Ectodermal cell (in vitro differentiated cells): Measurements from ENCODE around the gene ZNF827.

ENCODE experiments used
- H3K27ac ChIP-seq: 2 replicates; pipeline ENCODE4 v1.7.0; 2013; ENCODE audit warnings: mild to moderate bottlenecking, low read depth, low read length; ENCODE audit not compliant: insufficient read depth, poor library complexity, severe bottlenecking
- H3K27me3 ChIP-seq: 2 replicates; pipeline ENCODE4 v1.7.0; 2013; ENCODE audit warnings: mild to moderate bottlenecking, low read length; ENCODE audit not compliant: insufficient read depth, control insufficient read depth, poor library complexity, severe bottlenecking
- H3K36me3 ChIP-seq: one replicate; pipeline ENCODE4 v1.7.0; 2013; ENCODE audit warnings: low read length; ENCODE audit not compliant: control insufficient read depth, insufficient read depth
- H3K4me1 ChIP-seq: one replicate; pipeline ENCODE4 v1.7.0; 2013; ENCODE audit warnings: low read length; ENCODE audit not compliant: control insufficient read depth, insufficient read depth
- H3K4me3 ChIP-seq: 2 replicates; pipeline ENCODE4 v1.7.0; 2013; ENCODE audit warnings: low read depth, low read length, control low read depth; ENCODE audit not compliant: insufficient read depth
- H3K9me3 ChIP-seq: 2 replicates; pipeline ENCODE4 v1.7.0; 2013; ENCODE audit warnings: mild to moderate bottlenecking, low read length, moderate library complexity; ENCODE audit not compliant: control insufficient read depth
- WGBS, 2 experiments: methylation state at CpG; one replicate each; pipeline ENCODE4 v1.1.7; 2013; ENCODE audit warnings: missing lambda C conversion rate in 2 of 2; 5-methylcytosine and 5-hydroxymethylcytosine counted together

Gene ZNF827

DNA sequence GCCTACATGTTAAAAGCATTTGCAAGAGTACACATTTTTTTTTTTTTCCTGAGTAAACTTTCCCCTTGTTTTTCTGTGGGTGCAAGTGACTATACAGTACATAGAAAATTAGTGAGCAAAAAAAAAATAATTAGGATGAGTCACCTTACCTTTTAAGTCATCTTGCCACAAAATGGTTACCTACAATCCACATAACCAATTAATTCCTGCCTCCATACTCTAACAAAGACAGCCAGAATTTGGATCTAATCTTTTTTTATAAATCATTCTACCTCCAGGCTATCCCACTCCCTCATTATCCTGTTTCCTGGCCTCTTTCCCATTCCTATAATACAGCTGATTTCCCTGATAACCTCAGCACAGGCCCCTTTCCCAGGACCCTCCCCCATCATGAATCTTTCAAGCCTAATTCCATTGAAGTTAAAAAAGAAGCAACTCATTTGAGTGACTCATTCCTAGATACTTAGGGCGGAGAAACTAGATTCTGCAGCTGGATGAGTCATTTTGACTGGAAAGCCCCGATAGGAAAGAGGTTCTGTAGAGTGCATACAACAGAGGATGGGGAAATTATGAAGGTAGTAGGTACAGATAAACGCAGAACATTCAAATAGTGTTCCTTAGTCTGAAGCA lies 130.5 kb downstream of the ZNF827 start:
- Histone ChIP-seq H3K27ac (no peak overlapping the region), H3K36me3 (peaks cover 9% of the 10 kb centered on the region)
- 79 to 83% methylated on average over 3 of the region's 3 CpGs for WGBS, 2 experiments

GRCh38 chr4:145805490-145805889 lies 133.1 kb downstream of the ZNF827 start:
- Histone ChIP-seq H3K36me3 (peaks cover 4% of the 10 kb centered on the region), H3K9me3 (no peaks in the 10 kb centered on the region), H3K27me3 (no peaks in the 10 kb centered on the region), H3K4me1 (peaks cover 4% of the 10 kb centered on the region), H3K27ac (no peak overlapping the region), H3K4me3 (no peak overlapping the region)
- 46 to 56% methylated on average over 5 of the region's 5 CpGs for WGBS, 2 experiments

More for the DNA sequence above, 130.5 kb downstream of the ZNF827 start:
- no peaks in the 10 kb centered on the region for H3K4me1 ChIP-seq
- no peaks in the 10 kb centered on the region for H3K27me3 ChIP-seq
- H3K4me3 ChIP-seq: no peak overlapping the region
- H3K9me3 ChIP-seq: no peaks in the 10 kb centered on the region

DNA sequence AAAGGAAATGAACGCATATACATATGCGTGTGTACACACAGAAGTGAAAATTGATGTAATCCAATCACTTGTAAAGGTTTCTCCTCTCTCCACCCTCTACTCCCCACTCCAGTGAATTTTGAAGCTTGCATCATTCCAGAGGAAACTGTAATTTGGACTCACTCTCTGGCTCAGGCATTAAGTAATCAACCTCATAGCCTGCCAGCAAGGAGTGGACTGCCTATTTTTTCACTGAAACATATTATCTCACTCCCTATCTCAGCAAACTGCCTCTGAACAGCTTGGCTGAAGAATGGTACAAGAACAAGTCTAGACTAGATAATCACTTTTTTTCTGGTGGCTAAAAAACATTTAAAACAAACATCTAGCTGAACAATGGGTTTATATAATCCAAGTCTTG lies 134.5 kb downstream of the ZNF827 start:
- peaks cover 2% of the 10 kb centered on the region for H3K36me3 ChIP-seq
- H3K4me1 ChIP-seq: peaks cover 4% of the 10 kb centered on the region
- no peak overlapping the region for H3K4me3 ChIP-seq
- H3K27me3 ChIP-seq: no peaks in the 10 kb centered on the region
- H3K27ac ChIP-seq: no peak overlapping the region
- no peaks in the 10 kb centered on the region for H3K9me3 ChIP-seq
- WGBS, 2 experiments: 94 to 98% methylated on average over 2 of the region's 2 CpGs

GRCh38 chr4:145799223-145799622 lies 139.4 kb downstream of the ZNF827 start:
- H3K36me3 ChIP-seq: no peaks in the 10 kb centered on the region
- no peak overlapping the region for H3K4me3 ChIP-seq
- H3K27ac ChIP-seq: no peak overlapping the region
- no peaks in the 10 kb centered on the region for H3K27me3 ChIP-seq
- H3K9me3 ChIP-seq: no peaks in the 10 kb centered on the region
- H3K4me1 ChIP-seq: peaks cover 4% of the 10 kb centered on the region
- WGBS, 2 experiments: 86 to 100% methylated on average over 1 of the region's 2 CpGs

DNA sequence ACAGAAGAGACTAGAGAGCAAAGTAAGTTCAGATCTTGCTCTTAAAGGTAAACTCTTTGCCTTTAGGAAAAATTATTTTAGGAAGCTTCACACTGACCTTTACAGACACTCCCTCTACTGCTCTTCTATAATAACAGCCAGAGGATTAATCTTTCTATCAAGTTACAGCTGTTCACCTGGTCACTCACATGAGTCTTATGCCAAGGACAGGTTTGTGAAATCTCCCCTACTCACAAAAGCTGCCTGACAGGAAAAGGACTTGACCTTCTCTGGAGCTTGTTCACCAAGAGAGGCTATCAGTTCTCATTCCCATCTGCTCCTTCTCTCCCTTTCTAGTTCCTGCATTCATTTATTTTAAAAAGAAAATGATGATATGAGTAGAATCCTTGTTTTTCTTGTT lies 141.3 kb downstream of the ZNF827 start:
- no peaks in the 10 kb centered on the region for H3K36me3 ChIP-seq
- H3K9me3 ChIP-seq: no peaks in the 10 kb centered on the region
- peaks cover 3% of the 10 kb centered on the region for H3K4me1 ChIP-seq
- no peak overlapping the region for H3K4me3 ChIP-seq
- no peaks in the 10 kb centered on the region for H3K27me3 ChIP-seq
- H3K27ac ChIP-seq: no peak overlapping the region

GRCh38 chr4:145796346-145796745 lies 142.3 kb downstream of the ZNF827 start:
- no peak overlapping the region for H3K27ac ChIP-seq
- H3K4me3 ChIP-seq: no peak overlapping the region
- H3K9me3 ChIP-seq: no peaks in the 10 kb centered on the region
- 95 to 96% methylated on average over 4 of the region's 4 CpGs for WGBS, 2 experiments
- no peaks in the 10 kb centered on the region for H3K27me3 ChIP-seq
- H3K4me1 ChIP-seq: no peaks in the 10 kb centered on the region
- no peaks in the 10 kb centered on the region for H3K36me3 ChIP-seq

- no peaks in the 10 kb centered on the region for H3K36me3 ChIP-seq
- 88 to 98% methylated on average over 4 of the region's 4 CpGs for WGBS, 2 experiments
- H3K27ac ChIP-seq: no peak overlapping the region
- no peaks in the 10 kb centered on the region for H3K4me1 ChIP-seq
- H3K9me3 ChIP-seq: no peaks in the 10 kb centered on the region
- no peak overlapping the region for H3K4me3 ChIP-seq
- H3K27me3 ChIP-seq: no peaks in the 10 kb centered on the region
These were observed 143.1 kb downstream of the ZNF827 start for GRCh38 chr4:145795521-145795920.

DNA sequence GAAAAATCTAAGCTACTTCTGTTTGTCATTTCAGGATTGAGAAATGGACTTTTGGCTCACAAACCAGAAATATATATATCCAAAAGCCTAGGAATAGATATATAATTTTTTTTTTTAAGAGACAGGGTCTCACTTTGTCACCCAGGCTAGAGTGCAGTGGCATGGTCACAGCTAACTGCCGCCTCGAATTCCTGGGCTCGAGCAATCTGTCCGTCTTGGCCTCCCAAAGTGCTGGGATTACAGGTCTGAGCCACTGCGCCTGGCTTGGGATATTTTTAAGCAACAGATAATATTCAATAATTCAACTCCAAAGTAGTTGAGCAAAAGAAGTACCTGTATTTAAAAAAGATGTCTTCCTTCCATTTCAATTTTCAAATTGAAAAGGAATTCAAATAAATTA lies 146.2 kb downstream of the ZNF827 start:
- H3K36me3 ChIP-seq: no peaks in the 10 kb centered on the region
- no peaks in the 10 kb centered on the region for H3K4me1 ChIP-seq
- WGBS, 2 experiments: 90 to 97% methylated on average over 5 of the region's 5 CpGs
- H3K27me3 ChIP-seq: no peaks in the 10 kb centered on the region
- no peak overlapping the region for H3K27ac ChIP-seq
- no peak overlapping the region for H3K4me3 ChIP-seq
- H3K9me3 ChIP-seq: no peaks in the 10 kb centered on the region

DNA sequence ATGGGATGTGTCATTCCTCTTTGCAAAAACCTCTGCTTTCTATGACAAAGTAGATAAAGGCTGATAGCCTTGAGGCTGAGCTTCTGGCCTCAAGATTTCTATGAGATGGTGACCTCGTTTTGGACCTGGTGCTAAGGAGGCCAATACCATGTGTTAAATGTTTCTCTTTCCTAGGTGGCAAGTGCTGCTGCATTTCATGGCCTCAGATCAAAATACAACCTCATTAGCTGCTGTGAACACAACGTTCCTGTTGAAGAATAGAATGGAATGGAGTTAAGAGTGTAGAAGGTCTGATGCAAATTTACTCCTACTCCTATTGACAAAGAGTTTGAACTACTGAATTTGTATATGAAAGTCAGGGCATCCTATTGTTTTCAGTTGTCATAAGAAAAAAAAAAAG lies 146.6 kb downstream of the ZNF827 start:
- H3K27ac ChIP-seq: no peak overlapping the region
- 46 to 55% methylated on average over 1 to 2 of the region's 2 CpGs for WGBS, 2 experiments
- H3K4me3 ChIP-seq: no peak overlapping the region
- no peaks in the 10 kb centered on the region for H3K36me3 ChIP-seq
- H3K9me3 ChIP-seq: no peaks in the 10 kb centered on the region
- H3K27me3 ChIP-seq: no peaks in the 10 kb centered on the region
- H3K4me1 ChIP-seq: no peaks in the 10 kb centered on the region

DNA sequence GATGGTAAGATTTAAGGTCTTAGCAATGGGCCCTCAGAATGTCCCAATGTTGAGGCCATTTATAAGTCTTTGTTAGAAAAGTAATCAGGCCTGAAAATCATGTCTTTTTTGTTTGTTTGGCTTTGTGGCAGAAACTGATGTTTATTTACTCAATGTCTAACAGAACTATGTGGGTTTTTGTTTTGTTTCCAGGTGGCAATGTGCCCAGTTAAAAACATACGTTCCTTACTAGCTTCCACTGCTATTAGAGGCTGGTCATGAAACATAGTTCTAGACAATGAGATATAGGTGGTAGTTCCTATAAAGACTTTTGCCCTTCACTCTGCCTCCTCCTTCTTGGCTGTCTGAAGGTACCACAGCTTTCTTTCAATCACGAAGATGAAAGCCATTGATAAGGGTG lies 149.9 kb downstream of the ZNF827 start:
- Histone ChIP-seq H3K27me3 (no peaks in the 10 kb centered on the region), H3K4me3 (no peak overlapping the region), H3K4me1 (no peaks in the 10 kb centered on the region), H3K36me3 (no peaks in the 10 kb centered on the region), H3K9me3 (no peaks in the 10 kb centered on the region), H3K27ac (no peak overlapping the region)
- WGBS, 2 experiments: 89 to 95% methylated on average over 1 of the region's 2 CpGs

DNA sequence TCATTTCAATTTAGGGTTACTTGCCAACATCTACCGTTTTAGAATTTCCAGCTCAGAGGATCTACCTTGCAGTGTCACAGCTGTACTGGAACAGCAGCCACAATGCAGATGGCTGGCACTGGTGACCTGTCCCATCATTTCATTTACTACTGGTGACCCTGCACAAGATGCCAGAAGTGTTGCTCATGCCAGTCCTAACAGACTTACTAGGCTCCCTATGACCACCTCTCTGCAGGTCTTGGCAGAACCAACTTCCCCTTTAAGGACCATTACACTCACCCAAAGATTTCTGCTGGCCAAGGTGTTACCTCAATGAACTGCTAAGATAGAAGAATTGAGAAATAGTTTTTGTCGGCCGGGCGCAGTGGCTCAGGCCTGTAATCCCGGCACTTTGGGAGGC lies 151.8 kb downstream of the ZNF827 start:
- Histone ChIP-seq H3K27ac (no peak overlapping the region), H3K4me3 (no peak overlapping the region), H3K9me3 (no peaks in the 10 kb centered on the region), H3K36me3 (no peaks in the 10 kb centered on the region), H3K4me1 (no peaks in the 10 kb centered on the region), H3K27me3 (no peaks in the 10 kb centered on the region)
- 94 to 95% methylated on average over 5 of the region's 5 CpGs for WGBS, 2 experiments
